Mesothelial cell of epicardium (in vitro differentiated cells): ENCODE results near the gene GALNT18. TPM values are rescaled to one million over a fixed set of nuclear protein-coding genes. Genes with fewer than 3 reads are reported as not detected.

Source experiments
- DNase-seq, 2 experiments: peaks; one replicate each; pipeline ENCODE4 v3.0.0; 2021; ENCODE audit warnings: low spot score in 2 of 2; ENCODE audit not compliant: unreplicated experiment in 2 of 2
- H3K27ac Mint-ChIP-seq: 2 replicates; pipeline ENCODE4 v1.8.0; 2021; ENCODE audit warnings: mixed read lengths
- H3K27me3 Mint-ChIP-seq: 2 replicates; pipeline ENCODE4 v1.8.0; 2021; ENCODE audit warnings: low read depth, mixed read lengths
- H3K36me3 Mint-ChIP-seq: 2 replicates; pipeline ENCODE4 v1.8.0; 2021; ENCODE audit warnings: mixed read lengths
- H3K4me1 Mint-ChIP-seq: 2 replicates; pipeline ENCODE4 v1.8.0; 2021; ENCODE audit warnings: mixed read lengths
- H3K4me3 Mint-ChIP-seq: 2 replicates; pipeline ENCODE4 v1.8.0; 2021; ENCODE audit warnings: mild to moderate bottlenecking, moderate library complexity, mixed read lengths
- H3K9me3 Mint-ChIP-seq: 2 replicates; pipeline ENCODE4 v1.8.0; 2021; ENCODE audit warnings: mixed read lengths
- total RNA-seq: library from RNA; stranded (reverse); gene quantifications from 3 replicates; pipeline ENCODE4 v1.2.1, GENCODE V29; 2021
- TF ChIP-seq, protein P1 (sequence below): fragments of 200-600 bp; sonication (generic); IDR thresholded peaks from one replicate; pipeline ENCODE4 v1.5.0; 2021; ENCODE audit warnings: antibody characterized with exemption; ENCODE audit not compliant: unreplicated experiment

GALNT18 gene
- total RNA-seq, 1 donor from 2014 or later = 4.2 TPM

DNA sequence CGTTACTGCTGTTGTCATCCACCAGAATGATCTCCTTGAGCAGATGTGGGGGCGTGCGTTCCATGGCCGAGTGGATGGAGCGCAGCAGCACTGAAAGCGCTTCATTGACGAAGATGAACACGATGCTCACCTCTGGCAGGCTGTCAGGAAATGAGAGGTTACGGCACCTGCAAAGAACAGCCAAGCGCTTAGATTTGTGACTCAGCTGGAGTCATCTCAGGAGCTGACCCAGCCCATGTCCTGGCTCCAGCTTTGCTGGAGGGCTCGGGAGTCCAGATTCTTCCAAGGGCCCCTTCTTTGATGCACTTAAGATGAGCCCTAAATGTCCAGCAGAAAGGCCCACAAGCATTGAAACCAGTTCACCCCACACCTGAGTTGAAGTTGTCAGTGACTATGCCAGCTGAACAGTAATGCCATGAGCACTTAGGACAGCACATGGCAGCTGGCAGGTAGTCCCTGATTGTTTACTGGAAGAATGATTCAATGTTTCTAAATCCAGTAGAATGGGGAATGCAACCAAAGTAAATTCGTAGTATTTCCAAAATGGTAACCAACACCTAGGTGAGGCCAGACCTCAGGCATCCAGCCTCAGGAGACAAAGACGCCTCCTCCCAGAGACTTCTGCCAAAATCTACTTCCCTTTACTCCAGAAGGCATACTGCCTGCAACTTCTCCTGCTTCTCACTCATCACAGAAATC, 189.0 kb downstream of the GALNT18 start:
- Mint-ChIP-seq H3K36me3 (no peaks in the 10 kb centered on the region), H3K4me1 (peaks cover 21% of the 10 kb centered on the region), H3K27me3 (peaks cover 19% of the 10 kb centered on the region), H3K9me3 (no peaks in the 10 kb centered on the region), H3K27ac (no peak overlapping the region), H3K4me3 (no peak overlapping the region)
- TF ChIP-seq, protein P1, sequence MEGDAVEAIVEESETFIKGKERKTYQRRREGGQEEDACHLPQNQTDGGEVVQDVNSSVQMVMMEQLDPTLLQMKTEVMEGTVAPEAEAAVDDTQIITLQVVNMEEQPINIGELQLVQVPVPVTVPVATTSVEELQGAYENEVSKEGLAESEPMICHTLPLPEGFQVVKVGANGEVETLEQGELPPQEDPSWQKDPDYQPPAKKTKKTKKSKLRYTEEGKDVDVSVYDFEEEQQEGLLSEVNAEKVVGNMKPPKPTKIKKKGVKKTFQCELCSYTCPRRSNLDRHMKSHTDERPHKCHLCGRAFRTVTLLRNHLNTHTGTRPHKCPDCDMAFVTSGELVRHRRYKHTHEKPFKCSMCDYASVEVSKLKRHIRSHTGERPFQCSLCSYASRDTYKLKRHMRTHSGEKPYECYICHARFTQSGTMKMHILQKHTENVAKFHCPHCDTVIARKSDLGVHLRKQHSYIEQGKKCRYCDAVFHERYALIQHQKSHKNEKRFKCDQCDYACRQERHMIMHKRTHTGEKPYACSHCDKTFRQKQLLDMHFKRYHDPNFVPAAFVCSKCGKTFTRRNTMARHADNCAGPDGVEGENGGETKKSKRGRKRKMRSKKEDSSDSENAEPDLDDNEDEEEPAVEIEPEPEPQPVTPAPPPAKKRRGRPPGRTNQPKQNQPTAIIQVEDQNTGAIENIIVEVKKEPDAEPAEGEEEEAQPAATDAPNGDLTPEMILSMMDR = no peak
- no peak for DNase-seq

DNA sequence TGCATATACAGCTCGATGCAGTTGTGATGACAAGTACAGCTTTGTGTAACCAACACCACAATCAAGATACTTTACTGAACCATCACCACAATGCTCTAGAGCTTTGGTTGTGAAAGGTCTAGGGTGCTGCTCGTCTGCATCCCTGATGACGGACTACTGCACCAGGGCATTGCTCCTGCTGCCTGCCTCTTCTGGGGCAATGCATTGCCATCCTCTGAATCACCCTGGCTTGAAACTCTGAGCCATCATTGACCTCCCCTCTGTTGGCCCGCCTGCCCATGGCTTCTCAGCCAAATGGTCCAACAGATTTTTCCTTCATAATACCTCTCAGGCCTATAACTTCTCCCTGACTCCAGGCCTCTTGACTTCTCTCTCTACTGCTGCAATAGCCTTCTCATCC, 191.4 kb downstream of the GALNT18 start:
- no peak overlapping the region for H3K4me3 Mint-ChIP-seq
- no peaks in the 10 kb centered on the region for H3K36me3 Mint-ChIP-seq
- no peak for DNase-seq
- H3K27ac Mint-ChIP-seq = no peak overlapping the region
- peaks cover 20% of the 10 kb centered on the region for H3K4me1 Mint-ChIP-seq
- no peaks in the 10 kb centered on the region for H3K9me3 Mint-ChIP-seq
- peaks cover 17% of the 10 kb centered on the region for H3K27me3 Mint-ChIP-seq
- TF ChIP-seq, protein P1 = no peak

- no peaks in the 10 kb centered on the region for H3K9me3 Mint-ChIP-seq
- DNase-seq = no peak
- TF ChIP-seq, protein P1 = no peak
- H3K27ac Mint-ChIP-seq = no peak overlapping the region
- peaks cover 15% of the 10 kb centered on the region for H3K4me1 Mint-ChIP-seq
- no peaks in the 10 kb centered on the region for H3K36me3 Mint-ChIP-seq
- H3K4me3 Mint-ChIP-seq = no peak overlapping the region
- peaks cover 24% of the 10 kb centered on the region for H3K27me3 Mint-ChIP-seq
Measured at GRCh38 chr11:11428714-11429113, 193.1 kb downstream of the GALNT18 start.

- DNase-seq = no peak
- Mint-ChIP-seq H3K36me3 (no peaks in the 10 kb centered on the region), H3K9me3 (no peaks in the 10 kb centered on the region), H3K27ac (no peak overlapping the region), H3K4me3 (no peak overlapping the region), H3K4me1 (peaks cover 16% of the 10 kb centered on the region), H3K27me3 (peaks cover 24% of the 10 kb centered on the region)
- TF ChIP-seq, protein P1 = no peak
Measured at GRCh38 chr11:11427542-11427941, 194.3 kb downstream of the GALNT18 start.

DNA sequence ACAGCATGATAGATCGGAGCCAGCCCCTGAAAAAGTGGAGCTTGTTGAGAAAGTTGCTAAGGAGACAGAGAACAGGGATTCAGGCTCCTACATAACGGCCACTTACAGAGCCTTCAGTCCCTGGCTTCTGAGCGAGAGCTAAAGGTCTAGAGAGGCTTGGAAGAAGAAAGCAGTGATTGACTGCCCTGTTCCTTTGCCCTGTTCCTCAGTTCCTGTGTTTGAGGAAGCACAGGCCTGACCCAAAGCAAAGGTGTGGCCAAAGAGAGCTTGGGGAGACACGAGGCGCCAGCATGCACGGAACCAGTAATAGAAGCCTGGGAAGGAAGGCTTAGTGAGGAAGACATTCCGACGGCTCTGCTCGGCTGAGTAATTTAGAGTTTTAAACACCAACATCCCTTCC, 194.7 kb downstream of the GALNT18 start:
- no peak for DNase-seq
- Mint-ChIP-seq H3K36me3 (no peaks in the 10 kb centered on the region), H3K27me3 (peaks cover 24% of the 10 kb centered on the region), H3K4me1 (peaks cover 17% of the 10 kb centered on the region), H3K9me3 (no peaks in the 10 kb centered on the region), H3K4me3 (no peak overlapping the region), H3K27ac (no peak overlapping the region)
- TF ChIP-seq, protein P1 = no peak
